Upper lobe of left lung (tissue), 4 donors: ENCODE results near the gene DBNDD1.

ENCODE experiments used
- POLR2A ChIP-seq, 4 donors: fragments of 450-650 bp; IDR thresholded peaks; one replicate each; pipeline ENCODE4 v1.5.1; 2016 to 2017; ENCODE audit warnings: antibody characterized with exemption in 4 of 4, mild to moderate bottlenecking in 2 of 4
- POLR2AphosphoS5 ChIP-seq, 2 donors: sonication (generic); formaldehyde crosslinking; IDR thresholded peaks; one replicate each; pipeline ENCODE4 v1.5.1; 2017; ENCODE audit warnings: antibody characterized with exemption in 2 of 2

DNA sequence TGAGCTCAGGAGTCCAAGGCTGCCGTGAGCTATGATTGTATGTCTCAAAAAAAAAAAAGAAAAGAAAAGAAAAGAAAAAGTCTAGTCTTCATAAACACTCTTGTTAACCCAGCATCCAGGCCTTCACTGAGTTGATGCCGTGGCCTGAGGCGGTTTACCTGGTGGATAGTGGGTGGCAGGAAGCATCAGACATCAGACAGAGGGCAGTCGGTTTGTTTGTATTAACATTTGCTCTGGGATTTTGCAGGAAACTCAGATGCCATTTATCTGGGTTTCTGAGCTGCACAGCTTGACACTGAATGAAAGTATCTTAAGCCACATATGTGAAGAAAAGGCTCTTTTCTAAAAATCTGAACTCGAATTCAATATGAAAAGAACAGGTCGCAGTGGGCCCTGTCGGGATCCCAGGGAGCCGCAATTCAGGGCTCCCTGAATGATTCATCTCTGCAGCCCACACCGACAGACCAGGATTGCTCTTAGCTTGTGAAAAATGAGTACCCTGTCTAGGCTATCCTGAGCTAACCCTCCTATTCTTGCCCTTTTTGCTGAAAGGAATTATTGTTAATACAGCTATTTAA, 1.1 kb upstream of the DBNDD1 start:
- TF ChIP-seq POLR2A (IDR thresholded peaks at IDR 0.05) (no peak), POLR2AphosphoS5 (IDR thresholded peaks at IDR 0.05) (no peak)
